ENCODE data around the gene GABRR1.

The GABRR1 gene

GRCh38 chr6:89255417-89255816, 38.3 kb upstream of the GABRR1 start:
- DNase-seq (ENCODE audit: insufficient read length, low spot score) (no peak), FAIRE-seq (no peak)
- no peak for TF ChIP-seq CTCF (IDR thresholded peaks at IDR 0.05; ENCODE audit: insufficient read depth, missing control alignments)

GRCh38 chr6:89254569-89254968, 37.4 kb upstream of the GABRR1 start:
- TF ChIP-seq CTCF (IDR thresholded peaks at IDR 0.05; ENCODE audit: insufficient read depth, missing control alignments): no peak
- DNase-seq (ENCODE audit: insufficient read length, low spot score): no peak
- FAIRE-seq: no peak

GRCh38 chr6:89252907-89253306, 35.7 kb upstream of the GABRR1 start:
- DNase-seq (ENCODE audit: insufficient read length, low spot score): no peak
- no peak for TF ChIP-seq CTCF (IDR thresholded peaks at IDR 0.05; ENCODE audit: insufficient read depth, missing control alignments)
- no peak for FAIRE-seq

- FAIRE-seq (no peak), DNase-seq (ENCODE audit: insufficient read length, low spot score) (no peak)
- no peak for TF ChIP-seq CTCF (IDR thresholded peaks at IDR 0.05; ENCODE audit: insufficient read depth, missing control alignments)
These were observed 34.8 kb upstream of the GABRR1 start for GRCh38 chr6:89251976-89252375.

- TF ChIP-seq CTCF (IDR thresholded peaks at IDR 0.05; ENCODE audit: insufficient read depth, missing control alignments): no peak
- DNase-seq (ENCODE audit: insufficient read length, low spot score): no peak
- FAIRE-seq: no peak
These were observed 34.0 kb upstream of the GABRR1 start for GRCh38 chr6:89251170-89251569.

- no peak for FAIRE-seq
- TF ChIP-seq CTCF (IDR thresholded peaks at IDR 0.05; ENCODE audit: insufficient read depth, missing control alignments): no peak
- DNase-seq (ENCODE audit: insufficient read length, low spot score): no peak
These were observed 33.1 kb upstream of the GABRR1 start for GRCh38 chr6:89250239-89250638.

- TF ChIP-seq CTCF (IDR thresholded peaks at IDR 0.05; ENCODE audit: insufficient read depth, missing control alignments): no peak
- DNase-seq (ENCODE audit: insufficient read length, low spot score) (no peak), FAIRE-seq (no peak)
These were observed 27.3 kb upstream of the GABRR1 start for GRCh38 chr6:89244241-89244985.
